ENCODE results near the gene ZNF844.
"Not testable (repeated sequence)": the region's sequence is repeated elsewhere in the genome, so short reads cannot be mapped to it uniquely, and the experiment has no call there.

ZNF844 gene

GRCh38 chr19:12052497-12053169 is 11.9 kb upstream of the ZNF844 start, which contains the start of gene ZNF878:
Gene ZNF878 (minus strand): TSS chr19:12052961. CDS start chr19:12052801, 160 bp downstream.
- DNase-seq: peak; percentile 91 to 93
- Histone ChIP-seq H3K27ac (peak within 1 kb of the TSS; percentile 61 to 72), H3K4me3 (peak within 1 kb of the TSS; percentile 56 to 66), H3K27me3 (no peaks in the 10 kb centered on the region), H3K4me1 (peaks cover 0 to 13% (median 8%) of the 10 kb centered on the region in 4 donors), H3K9me3 (no peaks in the 10 kb centered on the region), H3K36me3 (no peaks in the 10 kb centered on the region)
- peak in 1 of 2 experiments; percentile 7 for TF ChIP-seq CTCF (IDR thresholded peaks at IDR 0.05)
- intact Hi-C loops (cut with DNase I; ENCODE audit: low total_unique reads): no loop called here

GRCh38 chr19:12055784-12056183 is 8.7 kb upstream of the ZNF844 start:
- no peak for TF ChIP-seq CTCF (IDR thresholded peaks at IDR 0.05)
- no peak for DNase-seq

GRCh38 chr19:12075538-12076139 is 11.1 kb downstream of the ZNF844 start:
- H3K4me1 ChIP-seq: no peaks in the 10 kb centered on the region
- DNase-seq: no peak
- H3K9me3 ChIP-seq: peaks cover 53 to 99% (median 97%) of the 10 kb centered on the region in 3 donors
- no peak overlapping the region for H3K27ac ChIP-seq
- no peaks in the 10 kb centered on the region for H3K27me3 ChIP-seq
- no peak overlapping the region for H3K4me3 ChIP-seq
- H3K36me3 ChIP-seq: peaks cover 95 to 98% (median 96%) of the 10 kb centered on the region in 3 donors
- intact Hi-C loops (cut with DNase I; ENCODE audit: low total_unique reads): no loop called here
- no peak for TF ChIP-seq CTCF (IDR thresholded peaks at IDR 0.05)

More at GRCh38 chr19:12055784-12056183, 8.7 kb upstream of the ZNF844 start:
- no peak overlapping the region for H3K4me3 ChIP-seq
- intact Hi-C loops (cut with DNase I; ENCODE audit: low total_unique reads): no loop called here
- H3K9me3 ChIP-seq: no peaks in the 10 kb centered on the region
- H3K4me1 ChIP-seq: peaks cover 0 to 18% (median 13%) of the 10 kb centered on the region in 4 donors
- no peaks in the 10 kb centered on the region for H3K27me3 ChIP-seq
- H3K36me3 ChIP-seq: no peaks in the 10 kb centered on the region
- H3K27ac ChIP-seq: no peak overlapping the region

- H3K4me3 ChIP-seq; H3K27me3 ChIP-seq; H3K4me1 ChIP-seq; H3K27ac ChIP-seq; intact Hi-C loops (cut with DNase I; ENCODE audit: low total_unique reads); DNase-seq: not testable (repeated sequence)
- H3K9me3 ChIP-seq: peaks cover 48 to 99% (median 96%) of the 10 kb centered on the region in 3 donors
- H3K36me3 ChIP-seq: peaks cover 94 to 96% (median 95%) of the 10 kb centered on the region in 3 donors
Observed at GRCh38 chr19:12076331-12076730, 11.8 kb downstream of the ZNF844 start.

- intact Hi-C loops (cut with DNase I; ENCODE audit: low total_unique reads): no loop called here
- peaks cover 84 to 93% (median 89%) of the 10 kb centered on the region in 3 donors for H3K36me3 ChIP-seq
- TF ChIP-seq CTCF (IDR thresholded peaks at IDR 0.05): no peak
Observed at GRCh38 chr19:12077375-12077774, 12.8 kb downstream of the ZNF844 start.

GRCh38 chr19:12083336-12083735 is 18.8 kb downstream of the ZNF844 start:
- H3K36me3 ChIP-seq: peaks cover 33 to 63% (median 54%) of the 10 kb centered on the region in 3 donors
- H3K9me3 ChIP-seq: peaks cover 14 to 56% (median 32%) of the 10 kb centered on the region in 3 donors
- H3K27me3 ChIP-seq; H3K27ac ChIP-seq; intact Hi-C loops (cut with DNase I; ENCODE audit: low total_unique reads); H3K4me1 ChIP-seq; DNase-seq; H3K4me3 ChIP-seq: not testable (repeated sequence)

More at GRCh38 chr19:12077375-12077774, 12.8 kb downstream of the ZNF844 start:
- no peak for DNase-seq
- Histone ChIP-seq H3K4me3 (no peak overlapping the region), H3K27me3 (no peaks in the 10 kb centered on the region), H3K4me1 (no peaks in the 10 kb centered on the region), H3K27ac (no peak overlapping the region), H3K9me3 (peaks cover 48 to 100% (median 92%) of the 10 kb centered on the region in 3 donors)

Data from tibial artery (tissue), 4 donors.